OCI-M1 (cell line): ENCODE data around the gene BABAM2.
"Not testable (repeated sequence)": the region's sequence is repeated elsewhere in the genome, so short reads cannot be mapped to it uniquely, and the experiment has no call there.

Experiments used
- DNase-seq: peaks from one replicate; lab custom pipeline; 2025; lab: John Stamatoyannopoulos, UW

Gene BABAM2

DNA sequence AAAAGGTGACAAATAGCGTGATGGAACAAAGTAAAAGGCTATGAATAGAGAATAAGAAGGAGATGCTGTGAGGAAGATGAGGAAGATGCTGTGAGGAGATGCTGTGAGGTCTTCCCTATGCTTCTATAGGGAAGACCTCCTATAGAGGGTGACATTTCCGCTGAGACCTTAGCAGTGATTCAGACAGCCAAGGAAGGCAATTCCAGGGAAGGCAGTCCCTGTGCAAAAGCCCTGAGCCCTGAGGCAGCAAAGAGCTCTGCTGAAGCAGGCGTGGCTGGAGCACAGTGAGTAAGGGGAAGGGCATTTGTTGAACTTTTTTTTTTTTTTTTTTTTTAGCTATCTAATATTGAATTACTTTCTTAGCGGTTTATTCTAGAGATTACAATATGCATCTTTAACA lies 359.5 kb downstream of the BABAM2 start:
- no peak for DNase-seq

DNA sequence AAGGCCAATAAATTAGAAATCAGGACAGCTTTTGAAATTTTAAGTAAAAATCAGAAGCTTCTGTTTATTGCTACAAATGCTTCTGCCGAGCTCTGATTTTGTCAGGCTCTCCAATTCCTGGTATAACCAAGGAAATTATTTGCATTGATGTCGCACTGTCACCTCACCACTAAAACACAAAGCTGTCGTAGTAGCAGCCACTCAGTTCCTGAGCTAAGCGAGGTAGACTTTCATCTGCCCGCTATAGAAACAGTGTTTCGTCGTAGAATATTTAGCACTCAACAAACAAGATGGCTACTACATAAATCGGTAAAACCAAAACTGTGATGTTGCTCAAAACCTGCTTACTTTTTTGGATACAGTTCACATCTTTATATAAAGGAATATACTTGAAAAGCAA lies 360.8 kb downstream of the BABAM2 start:
- no peak for DNase-seq

GRCh38 chr2:28252311-28252710 lies 361.8 kb downstream of the BABAM2 start:
- DNase-seq = no peak

DNA sequence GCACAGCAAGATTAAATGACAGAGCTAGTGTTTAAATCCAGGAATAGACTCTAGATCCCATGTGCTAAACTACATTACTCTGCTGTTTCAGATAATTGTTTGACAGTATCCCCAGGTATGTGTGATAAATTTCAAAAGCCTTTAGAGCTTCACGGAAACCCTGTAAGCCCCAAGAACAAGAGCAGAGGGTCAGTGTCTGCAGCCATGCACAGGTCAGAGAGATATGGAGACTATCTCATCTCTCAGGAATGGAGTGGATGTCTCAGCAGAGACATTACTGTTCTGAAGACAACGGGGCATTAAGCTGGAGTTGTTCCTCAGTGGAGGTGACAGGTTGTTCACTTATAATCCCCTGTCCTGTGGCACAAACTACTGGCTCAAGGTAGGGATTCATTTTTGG lies 363.0 kb downstream of the BABAM2 start:
- no peak for DNase-seq

- not testable (repeated sequence) for DNase-seq
These were observed 364.7 kb downstream of the BABAM2 start for GRCh38 chr2:28255231-28255630.

DNA sequence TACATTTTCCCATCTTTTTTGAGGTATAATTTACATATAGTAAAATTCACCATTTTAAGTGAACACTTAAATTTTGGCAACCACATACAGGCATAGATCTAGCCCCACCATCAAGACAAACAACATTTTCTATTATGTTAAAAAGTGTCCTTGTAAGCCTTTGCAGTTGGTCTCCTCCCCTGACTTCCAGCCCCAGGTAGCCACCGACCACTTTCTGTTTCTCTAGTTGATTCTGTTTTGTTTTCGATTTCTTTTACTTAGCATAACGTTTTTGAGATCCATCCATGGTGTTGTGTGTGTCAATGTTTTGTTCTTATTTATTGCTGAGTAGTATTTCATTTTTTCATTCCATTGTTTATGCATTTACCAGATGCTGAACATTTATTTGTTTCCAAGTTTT lies 366.7 kb downstream of the BABAM2 start:
- no peak for DNase-seq

- not testable (repeated sequence) for DNase-seq
These were observed 368.7 kb downstream of the BABAM2 start for GRCh38 chr2:28259226-28259625.

DNA sequence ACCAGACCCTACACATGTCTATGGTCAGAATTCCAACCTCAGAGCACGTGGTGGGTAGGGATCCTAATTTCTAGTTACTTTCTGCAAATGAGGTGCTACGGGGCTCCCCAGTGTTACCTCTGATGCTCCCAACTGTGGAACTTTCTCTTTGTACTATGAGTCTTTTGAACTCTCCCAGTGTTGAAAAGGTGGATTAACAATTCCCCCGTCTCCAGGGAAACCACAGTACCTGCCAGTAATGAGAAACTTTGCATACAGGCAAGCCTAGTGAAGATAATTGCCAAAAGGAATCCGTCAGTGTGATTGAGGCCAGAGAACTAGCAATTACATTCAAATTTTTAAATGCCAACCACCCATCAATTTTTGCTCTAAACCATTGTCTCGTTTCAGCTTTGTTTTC lies 373.2 kb downstream of the BABAM2 start:
- no peak for DNase-seq

GRCh38 chr2:28267282-28267681 lies 376.8 kb downstream of the BABAM2 start:
- DNase-seq = no peak

DNA sequence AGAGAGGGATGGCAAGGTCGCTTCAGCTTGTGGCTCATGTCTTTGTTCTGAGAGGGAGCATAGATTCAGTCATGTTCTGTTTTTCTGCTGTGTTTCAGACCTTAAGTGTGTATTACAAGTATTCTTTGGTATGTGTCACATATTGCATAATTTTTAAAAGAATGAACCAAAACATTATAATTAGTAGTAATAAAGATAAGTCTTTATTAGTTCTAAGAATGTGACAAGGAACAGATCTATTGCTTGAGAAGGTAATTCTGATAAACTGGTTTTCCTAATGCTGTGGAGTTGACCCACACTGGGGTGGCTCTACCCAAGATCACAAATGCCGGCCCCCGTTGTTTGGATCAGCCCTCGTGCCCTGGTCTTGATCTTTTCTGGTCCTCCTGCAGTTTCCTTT lies 377.9 kb downstream of the BABAM2 start:
- no peak for DNase-seq

DNA sequence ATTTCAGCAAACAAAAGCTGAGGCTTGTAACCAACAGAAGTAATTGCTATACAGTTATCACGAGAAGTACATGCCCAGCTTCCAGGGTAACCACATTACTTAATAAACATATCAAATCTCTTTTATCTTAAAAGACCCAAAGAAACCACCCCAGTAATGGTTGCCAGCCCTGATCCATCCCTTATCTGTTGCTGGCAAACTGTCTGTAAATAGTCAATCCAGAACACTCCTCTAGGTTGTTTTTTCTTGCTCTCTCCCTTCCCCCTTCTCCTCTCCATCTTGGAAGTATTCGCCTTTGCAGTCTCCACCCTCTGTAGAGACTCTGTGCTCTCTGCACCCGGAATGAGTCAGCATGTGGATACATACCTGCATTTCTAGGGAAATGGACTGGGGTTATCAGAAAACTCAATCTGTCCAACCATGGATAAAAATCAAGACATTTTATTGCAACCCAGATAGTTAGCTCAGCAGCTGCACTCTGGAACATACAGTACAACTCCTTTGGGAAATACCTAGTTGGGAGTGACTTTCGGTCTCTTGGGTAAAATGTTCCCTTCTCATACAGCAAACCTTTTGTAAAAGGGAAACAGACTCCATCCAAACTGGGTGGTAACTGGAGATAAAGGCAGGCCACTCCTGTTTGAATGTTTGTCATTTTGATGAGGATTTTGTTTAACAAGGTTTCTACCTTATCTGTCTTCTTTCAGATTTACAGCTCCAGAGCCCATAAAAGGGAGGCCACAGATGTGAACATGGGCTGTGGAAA lies 378.7 kb downstream of the BABAM2 start:
- DNase-seq = peak; percentile 89

DNA sequence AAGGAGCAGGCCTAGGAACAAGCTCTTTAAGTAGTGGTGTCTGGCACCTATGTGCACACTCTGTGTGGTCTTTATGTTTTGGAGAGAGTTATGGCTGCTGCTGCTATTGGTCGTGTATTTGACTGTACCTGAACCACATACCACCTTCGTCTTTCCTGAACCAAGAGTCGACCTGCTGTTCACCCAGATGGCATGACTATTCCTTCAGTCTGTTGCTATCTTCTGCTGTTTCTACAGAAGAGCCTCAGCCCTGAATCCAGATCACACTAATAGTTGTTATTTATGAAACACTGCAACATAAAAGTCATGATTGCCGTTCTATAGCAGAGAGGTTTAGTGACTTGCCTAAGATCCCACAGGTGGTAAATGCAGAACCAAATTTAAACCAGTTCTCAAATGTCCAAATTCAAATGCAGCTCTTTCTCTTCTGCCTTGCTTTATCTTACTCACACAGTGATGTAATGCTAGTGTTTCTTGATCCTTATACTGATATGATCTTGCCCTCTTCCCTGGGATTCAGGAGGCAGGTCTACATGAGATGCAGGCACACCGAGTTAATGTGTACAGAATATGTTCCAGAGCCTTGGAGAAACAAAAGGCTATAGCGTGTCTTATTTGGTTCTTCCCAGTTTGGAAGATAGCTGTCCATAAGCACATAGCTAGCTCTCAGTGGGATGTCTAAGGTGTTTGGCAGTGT lies 380.1 kb downstream of the BABAM2 start:
- DNase-seq = no peak

- DNase-seq = peak; percentile 39
These were observed 380.8 kb downstream of the BABAM2 start for GRCh38 chr2:28271231-28271918.

DNA sequence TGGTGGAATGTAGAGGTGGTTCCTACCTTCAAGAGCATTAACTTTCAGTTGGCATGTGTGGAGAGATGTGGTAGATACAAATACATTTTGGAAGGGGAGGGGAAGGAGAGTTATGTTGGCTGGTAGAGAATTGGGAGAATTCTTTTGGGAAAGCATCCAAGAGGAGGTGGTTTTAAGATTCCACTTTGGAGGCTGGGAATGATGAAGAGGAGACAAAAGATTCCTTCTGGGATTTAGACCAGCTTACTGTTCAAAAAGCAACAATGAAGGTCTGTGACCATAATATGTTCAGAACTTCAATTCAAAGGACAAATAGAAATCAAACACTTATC lies 381.4 kb downstream of the BABAM2 start:
- DNase-seq = no peak

DNA sequence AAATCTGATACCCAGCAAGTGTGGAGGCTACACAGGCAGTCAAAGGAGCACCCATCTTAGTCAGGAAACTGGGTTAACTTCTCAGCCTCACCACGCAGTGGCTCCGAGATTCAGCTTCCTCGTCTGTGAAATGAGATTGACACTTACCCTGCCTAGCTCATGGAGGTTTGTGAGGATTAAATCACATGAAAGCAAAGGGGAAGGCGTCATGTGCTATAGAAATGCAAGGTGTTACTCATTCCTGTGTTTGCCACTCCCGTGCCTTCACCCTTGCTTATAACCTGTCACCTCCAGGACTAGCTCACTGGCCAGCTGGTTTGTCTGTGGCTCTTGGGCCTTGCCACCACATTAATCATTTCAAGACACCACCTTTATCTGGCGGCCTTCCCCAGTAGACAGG lies 383.2 kb downstream of the BABAM2 start:
- no peak for DNase-seq

GRCh38 chr2:28274911-28275685 lies 384.6 kb downstream of the BABAM2 start:
- no peak for DNase-seq

DNA sequence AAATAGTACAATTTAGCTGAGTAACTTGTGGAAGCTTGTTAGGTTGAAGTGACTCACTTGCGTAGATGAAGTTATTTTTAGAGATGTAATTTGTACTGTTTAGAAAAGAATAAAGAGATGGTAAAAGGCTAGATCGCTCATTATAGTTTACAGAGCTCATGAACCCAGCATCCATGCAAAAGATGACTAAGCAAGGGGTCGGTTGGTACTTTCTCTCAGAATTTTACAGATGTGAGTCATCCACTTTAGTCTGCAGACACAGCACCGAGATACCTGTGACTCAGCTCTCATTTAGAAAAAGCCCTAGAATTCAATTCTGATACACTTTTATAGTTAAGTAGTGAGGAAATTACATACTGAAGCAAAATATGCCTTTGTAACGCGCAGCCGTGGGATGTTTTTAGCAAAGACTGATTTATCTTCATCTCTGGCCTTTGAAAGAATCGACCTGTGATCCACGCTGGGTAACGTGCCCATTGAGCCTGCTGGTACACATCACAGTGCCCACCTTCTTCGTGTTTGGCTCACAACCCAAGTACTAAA lies 385.6 kb downstream of the BABAM2 start:
- no peak for DNase-seq

DNA sequence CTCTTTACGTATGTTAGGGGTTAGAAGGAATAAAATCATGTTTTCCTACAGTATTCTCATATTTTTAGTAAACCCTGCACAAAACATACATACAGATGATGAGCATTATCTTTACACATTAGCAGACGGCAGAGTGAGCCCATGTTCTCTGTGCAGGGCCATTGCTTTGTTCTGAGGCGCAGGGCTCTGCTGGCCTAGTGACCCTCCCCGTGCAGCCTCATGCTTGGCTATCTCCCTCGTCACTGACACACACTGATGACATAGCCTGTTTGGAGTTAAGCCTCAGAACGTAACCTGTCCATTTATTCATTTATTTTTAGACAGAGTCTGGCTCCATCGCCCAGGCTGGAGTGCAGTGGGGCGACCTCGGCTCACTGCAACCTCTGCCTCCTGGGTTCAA lies 386.3 kb downstream of the BABAM2 start:
- no peak for DNase-seq

DNA sequence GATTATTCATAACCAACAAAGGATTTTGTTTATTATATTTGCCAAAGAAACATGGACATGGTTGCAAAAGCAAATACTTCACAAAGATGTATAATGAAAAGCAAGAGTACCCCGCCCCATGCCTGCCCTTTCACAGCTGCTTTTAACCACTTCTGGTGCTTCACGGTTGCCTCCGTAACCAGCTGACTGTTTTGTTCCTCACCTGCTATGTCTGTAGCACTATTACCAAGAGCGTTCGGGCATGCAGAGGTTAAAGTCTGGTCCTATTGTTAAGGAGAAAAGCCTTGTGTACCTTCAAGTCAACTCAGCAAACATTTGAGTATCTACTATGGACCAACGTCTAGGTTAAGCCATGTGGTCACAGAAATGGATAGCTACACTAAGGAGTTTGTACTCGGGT lies 386.9 kb downstream of the BABAM2 start:
- no peak for DNase-seq

GRCh38 chr2:28279371-28279770 lies 388.8 kb downstream of the BABAM2 start:
- DNase-seq = no peak

DNA sequence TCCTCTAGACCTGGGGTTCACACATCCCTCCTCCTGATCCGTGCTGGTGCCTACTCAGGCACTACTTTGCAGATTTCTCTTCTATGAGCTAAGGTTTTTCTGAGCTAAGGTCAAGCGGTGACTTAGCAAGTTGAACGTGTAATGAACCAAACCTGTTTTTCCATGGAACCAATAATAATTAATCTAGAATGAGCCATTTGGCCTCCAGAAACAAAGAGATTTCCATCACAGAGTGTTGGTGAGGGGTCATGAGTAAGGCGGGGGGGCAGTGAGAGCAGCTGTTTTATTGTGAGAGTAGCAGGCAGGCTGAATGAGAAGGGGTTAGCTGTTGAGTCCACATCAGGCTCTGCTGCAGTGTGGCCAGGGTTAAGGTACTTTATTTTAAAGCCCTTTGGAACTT lies 390.1 kb downstream of the BABAM2 start:
- DNase-seq = no peak

- DNase-seq = no peak
These were observed 391.2 kb downstream of the BABAM2 start for GRCh38 chr2:28281739-28282138.
